ENCODE results near the gene VAC14. TPM values are rescaled to one million over a fixed set of nuclear protein-coding genes. Genes with fewer than 3 reads are reported as not detected.

The VAC14 gene
- total and polyA plus RNA-seq, 2 of the 8 experiments (the other 6 are each of a cell fraction or from before 2014, with no cell fraction given) = 56.0 to 108 TPM

GRCh38 chr16:70657956-70658355 lies 143.0 kb downstream of the VAC14 start:
- Histone ChIP-seq H2BK120ac (replicated peaks; ENCODE audit: low read depth, low read length) (no peak overlapping the region), H2AK5ac (ENCODE audit: low read depth, low read length) (no peak overlapping the region), H3K4ac (replicated peaks; ENCODE audit: insufficient read length, low read depth, low read length) (no peak overlapping the region), H3K4me3 (ENCODE audit: extremely low read depth in 1 of 4, insufficient read depth in 2 of 4, low read depth in 3 of 4, low read length in 4 of 4) (no peak overlapping the region), H3K4me2 (ENCODE audit: insufficient read depth in 1 of 2, low read depth in 2 of 2, low read length in 2 of 2) (no peak overlapping the region), H2BK5ac (ENCODE audit: low read depth, low read length) (no peak overlapping the region), H3K79me2 (ENCODE audit: control insufficient read depth in 1 of 2, insufficient read depth in 2 of 2, low read length in 2 of 2) (no peaks in the 10 kb centered on the region), H3K23me2 (ENCODE audit: low read depth, low read length) (no peaks in the 10 kb centered on the region), H4K5ac (ENCODE audit: insufficient read length, low read depth, low read length) (no peak overlapping the region), H3K4me1 (replicated peaks in 1 of 4; ENCODE audit: control insufficient read depth in 3 of 4, insufficient read depth in 4 of 4, low read length in 3 of 4) (peaks cover 0 to 14% (median 7%) of the 10 kb centered on the region in 4 experiments; a peak in 6 of 7 replicates), H3K9me3 (ENCODE audit: insufficient read depth in 2 of 2, low read depth in 1 of 2, low read length in 1 of 2) (no peaks in the 10 kb centered on the region), H3K14ac (ENCODE audit: insufficient read length) (no peak overlapping the region), H3K9ac (replicated peaks in 1 of 4; ENCODE audit: extremely low read depth in 1 of 4, low read depth in 3 of 4, low read length in 3 of 4) (no peak overlapping the region), H4K8ac (ENCODE audit: extremely low read depth, insufficient read depth, low read length) (no peak overlapping the region), H3K79me1 (ENCODE audit: low read depth, low read length) (no peaks in the 10 kb centered on the region), H2BK15ac (ENCODE audit: low read length) (no peak overlapping the region), H2BK12ac (ENCODE audit: low read depth, low read length) (no peak overlapping the region), H2AFZ (ENCODE audit: low read length) (no peak overlapping the region), H3K36me3 (ENCODE audit: control insufficient read depth in 2 of 4, insufficient read depth in 4 of 4, low read length in 3 of 4) (no peaks in the 10 kb centered on the region), H3K56ac (replicated peaks; ENCODE audit: insufficient read length, low read depth, low read length) (no peak overlapping the region), H3K27ac (ENCODE audit: low read depth, low read length) (no peak overlapping the region), H3K23ac (ENCODE audit: insufficient read length) (no peak overlapping the region), H2BK20ac (ENCODE audit: low read length) (no peak overlapping the region), H4K91ac (replicated peaks; ENCODE audit: insufficient read length, low read length) (no peak overlapping the region), H3K18ac (ENCODE audit: extremely low read depth, low read length) (no peak overlapping the region), H3K27me3 (replicated peaks in 1 of 4; ENCODE audit: control insufficient read depth in 3 of 4, extremely low read depth in 1 of 4, insufficient read depth in 3 of 4, low read length in 3 of 4) (no peaks in the 10 kb centered on the region; a peak in 2 of 7 replicates), H4K20me1 (replicated peaks in 1 of 2; ENCODE audit: control insufficient read depth in 1 of 2, insufficient read depth in 2 of 2, low read length in 2 of 2) (peaks cover 0 to 2% of the 10 kb centered on the region in 2 experiments)
- ChIA-PET CTCF (ENCODE audit: partially characterized antibody) (interaction anchor here (1.2 to 4.4 kb wide), 3 partner anchors 22 to 113 kb away, joined by 5 to 36 read pairs (median 7); no protein-coding TSS in a partner anchor), POLR2A (ENCODE audit: partially characterized antibody) (interaction anchor here (0.7 to 3.2 kb wide), 2 partner anchors 21 to 78 kb away, joined by 3 to 9 read pairs; no protein-coding TSS in a partner anchor)
- FAIRE-seq (no peak), DNase-seq (ENCODE audit: low read depth in 1 of 2, low spot score in 2 of 2) (no peak)
- TF ChIP-seq GTF2F1 (IDR thresholded peaks at IDR 0.05; ENCODE audit: borderline replicate concordance, low read depth, low read length) (no peak), KDM4A (IDR thresholded peaks at IDR 0.05; ENCODE audit: low read depth, low read length, severe bottlenecking) (no peak), BRCA1 (IDR thresholded peaks at IDR 0.05; ENCODE audit: low read depth, low read length) (no peak), RNF2 (IDR thresholded peaks at IDR 0.05; ENCODE audit: borderline replicate concordance, low read depth, low read length, missing control alignments, poor library complexity, severe bottlenecking) (no peak), RXRA (IDR thresholded peaks at IDR 0.05; ENCODE audit: insufficient read depth, low read depth, low read length) (no peak)
- TF ChIP-seq, protein P1, sequence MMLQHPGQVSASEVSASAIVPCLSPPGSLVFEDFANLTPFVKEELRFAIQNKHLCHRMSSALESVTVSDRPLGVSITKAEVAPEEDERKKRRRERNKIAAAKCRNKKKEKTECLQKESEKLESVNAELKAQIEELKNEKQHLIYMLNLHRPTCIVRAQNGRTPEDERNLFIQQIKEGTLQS (IDR thresholded peaks at IDR 0.05; ENCODE audit: insufficient read depth, low read depth, low read length) = no peak
- TF ChIP-seq, protein P2, sequence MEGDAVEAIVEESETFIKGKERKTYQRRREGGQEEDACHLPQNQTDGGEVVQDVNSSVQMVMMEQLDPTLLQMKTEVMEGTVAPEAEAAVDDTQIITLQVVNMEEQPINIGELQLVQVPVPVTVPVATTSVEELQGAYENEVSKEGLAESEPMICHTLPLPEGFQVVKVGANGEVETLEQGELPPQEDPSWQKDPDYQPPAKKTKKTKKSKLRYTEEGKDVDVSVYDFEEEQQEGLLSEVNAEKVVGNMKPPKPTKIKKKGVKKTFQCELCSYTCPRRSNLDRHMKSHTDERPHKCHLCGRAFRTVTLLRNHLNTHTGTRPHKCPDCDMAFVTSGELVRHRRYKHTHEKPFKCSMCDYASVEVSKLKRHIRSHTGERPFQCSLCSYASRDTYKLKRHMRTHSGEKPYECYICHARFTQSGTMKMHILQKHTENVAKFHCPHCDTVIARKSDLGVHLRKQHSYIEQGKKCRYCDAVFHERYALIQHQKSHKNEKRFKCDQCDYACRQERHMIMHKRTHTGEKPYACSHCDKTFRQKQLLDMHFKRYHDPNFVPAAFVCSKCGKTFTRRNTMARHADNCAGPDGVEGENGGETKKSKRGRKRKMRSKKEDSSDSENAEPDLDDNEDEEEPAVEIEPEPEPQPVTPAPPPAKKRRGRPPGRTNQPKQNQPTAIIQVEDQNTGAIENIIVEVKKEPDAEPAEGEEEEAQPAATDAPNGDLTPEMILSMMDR (IDR thresholded peaks at IDR 0.05; ENCODE audit: control extremely low read depth in 1 of 3, insufficient read depth in 1 of 3, low read depth in 1 of 3, low read length in 3 of 3) = no peak
- 90% methylated on average over 7 of the region's 7 CpGs; no CpG with 5 or more reads in 1 of the 2 experiments for WGBS, 2 experiments (ENCODE audit: extremely low coverage in 1 of 2, insufficient coverage in 1 of 2, insufficient read length in 1 of 2, insufficient replicate concordance in 2 of 2, low coverage in 1 of 2, low lambda C conversion rate in 2 of 2, missing lambda C conversion rate in 1 of 2)
